ENCODE data around the gene SMCR8.

- TF ChIP-seq CTCF (IDR thresholded peaks at IDR 0.05) (no peak), POLR2A (IDR thresholded peaks at IDR 0.05) (no peak), POLR2AphosphoS5 (IDR thresholded peaks at IDR 0.05) (no peak), EP300 (IDR thresholded peaks at IDR 0.05) (no peak)
These were observed 9.3 kb downstream of the SMCR8 start for GRCh38 chr17:18324140-18325050.
